ENCODE data around the gene MBD5.
"Not testable (repeated sequence)": the region's sequence is repeated elsewhere in the genome, so short reads cannot be mapped to it uniquely, and the experiment has no call there.

The MBD5 gene

GRCh38 chr2:147989809-147990403 lies 31.0 kb upstream of the MBD5 start:
- TF ChIP-seq CTCF (IDR thresholded peaks at IDR 0.05; ENCODE audit: low read depth, low read length, missing control alignments): peak; percentile 62
- H3K4me3 ChIP-seq (ENCODE audit: low read depth, low read length): no peak overlapping the region
- H3K36me3 ChIP-seq (replicated peaks): no peaks in the 10 kb centered on the region
- DNase-seq: peak; percentile 41
- in situ Hi-C loops (cut with HindIII; ENCODE audit: low pct_ligation_motif_present, low sequenced_read_pairs): loop anchor here (25.0 kb wide), 1 partner anchor 997 kb away; no protein-coding TSS in a partner anchor
- H3K27ac ChIP-seq: no peak overlapping the region
- H3K27me3 ChIP-seq (replicated peaks): no peaks in the 10 kb centered on the region

GRCh38 chr2:147994965-147995364 lies 25.9 kb upstream of the MBD5 start:
- not testable (repeated sequence) for H3K4me3 ChIP-seq (ENCODE audit: low read depth, low read length); DNase-seq; H3K27ac ChIP-seq; H3K27me3 ChIP-seq (replicated peaks); H3K36me3 ChIP-seq (replicated peaks)
- in situ Hi-C loops (cut with HindIII; ENCODE audit: low pct_ligation_motif_present, low sequenced_read_pairs): loop anchor here (25.0 kb wide), 1 partner anchor 992 kb away; no protein-coding TSS in a partner anchor

GRCh38 chr2:147996828-147997227 lies 24.1 kb upstream of the MBD5 start:
- in situ Hi-C loops (cut with HindIII; ENCODE audit: low pct_ligation_motif_present, low sequenced_read_pairs): loop anchor here (25.0 kb wide), 1 partner anchor 990 kb away; no protein-coding TSS in a partner anchor
- Histone ChIP-seq H3K4me3 (ENCODE audit: low read depth, low read length) (no peak overlapping the region), H3K36me3 (replicated peaks) (no peaks in the 10 kb centered on the region), H3K27ac (no peak overlapping the region), H3K27me3 (replicated peaks) (no peaks in the 10 kb centered on the region)
- DNase-seq: no peak
- no peak for TF ChIP-seq CTCF (IDR thresholded peaks at IDR 0.05; ENCODE audit: low read depth, low read length, missing control alignments)

- H3K27ac ChIP-seq: no peak overlapping the region
- H3K27me3 ChIP-seq (replicated peaks): no peaks in the 10 kb centered on the region
- no peak for DNase-seq
- H3K4me3 ChIP-seq (ENCODE audit: low read depth, low read length): no peak overlapping the region
- in situ Hi-C loops (cut with HindIII; ENCODE audit: low pct_ligation_motif_present, low sequenced_read_pairs): loop anchor here (25.0 kb wide), 1 partner anchor 989 kb away; no protein-coding TSS in a partner anchor
- H3K36me3 ChIP-seq (replicated peaks): no peaks in the 10 kb centered on the region
- no peak for TF ChIP-seq CTCF (IDR thresholded peaks at IDR 0.05; ENCODE audit: low read depth, low read length, missing control alignments)
Measured at GRCh38 chr2:147998203-147998602, 22.7 kb upstream of the MBD5 start.

GRCh38 chr2:147999126-147999525 lies 21.8 kb upstream of the MBD5 start:
- TF ChIP-seq CTCF (IDR thresholded peaks at IDR 0.05; ENCODE audit: low read depth, low read length, missing control alignments): no peak
- DNase-seq: no peak
- in situ Hi-C loops (cut with HindIII; ENCODE audit: low pct_ligation_motif_present, low sequenced_read_pairs): loop anchor here (25.0 kb wide), 1 partner anchor 988 kb away; no protein-coding TSS in a partner anchor
- no peak overlapping the region for H3K27ac ChIP-seq
- no peaks in the 10 kb centered on the region for H3K36me3 ChIP-seq (replicated peaks)
- no peak overlapping the region for H3K4me3 ChIP-seq (ENCODE audit: low read depth, low read length)
- H3K27me3 ChIP-seq (replicated peaks): no peaks in the 10 kb centered on the region

GRCh38 chr2:148000095-148000494 lies 20.8 kb upstream of the MBD5 start:
- DNase-seq: no peak
- Histone ChIP-seq H3K36me3 (replicated peaks) (no peaks in the 10 kb centered on the region), H3K27ac (no peak overlapping the region), H3K27me3 (replicated peaks) (no peaks in the 10 kb centered on the region), H3K4me3 (ENCODE audit: low read depth, low read length) (no peak overlapping the region)
- in situ Hi-C loops (cut with HindIII; ENCODE audit: low pct_ligation_motif_present, low sequenced_read_pairs): no loop called here
- TF ChIP-seq CTCF (IDR thresholded peaks at IDR 0.05; ENCODE audit: low read depth, low read length, missing control alignments): no peak

GRCh38 chr2:148002420-148002819 lies 18.5 kb upstream of the MBD5 start:
- DNase-seq; H3K4me3 ChIP-seq (ENCODE audit: low read depth, low read length); H3K36me3 ChIP-seq (replicated peaks); H3K27ac ChIP-seq; in situ Hi-C loops (cut with HindIII; ENCODE audit: low pct_ligation_motif_present, low sequenced_read_pairs); H3K27me3 ChIP-seq (replicated peaks): not testable (repeated sequence)
